A549 (cell line): ENCODE results near the gene ADGRB2. TPM values are rescaled to one million over a fixed set of nuclear protein-coding genes. Genes with fewer than 3 reads are reported as not detected.

Source experiments
- ATAC-seq, 2 experiments: fragments of 200-7000 bp in 1 of 2; fragments of >200 bp in 1 of 2; cut with Nextera tagmentation in 1 of 2; cut with Tn5 transposase in 1 of 2; 3 replicates each; pipeline versions ENCODE4 v1.8.0 to v1.9.1; 2018 to 2020; ENCODE audit warnings: mild to moderate bottlenecking in 1 of 2, moderate library complexity in 1 of 2
- CTCF ChIA-PET: fragments of 300-600 bp; sonication (Branson Sonifier 250); formaldehyde crosslinking; extraction: SDS; loops from one replicate; lab custom pipeline; 2021; ENCODE audit warnings: antibody characterized with exemption, inconsistent platforms; lab: Yijun Ruan, JAX
- POLR2A ChIA-PET: fragments of 350-600 bp; formaldehyde crosslinking; extraction: SDS; loops from one replicate; lab custom pipeline; 2021; ENCODE audit warnings: antibody characterized with exemption, inconsistent platforms; lab: Yijun Ruan, JAX
- DNase-seq, 2 experiments: peaks; one replicate each; pipeline versions ENCODE4 v3.0.0 to v3.0.0-alpha.2; 2011 to 2016; ENCODE audit warnings: low read depth in 1 of 2, low spot score in 1 of 2
- FAIRE-seq: peaks from 2 replicates; lab custom pipeline; 2011; peaks lifted over from hg19 to GRCh38; lab: Jason Lieb, UNC
- H3K27ac ChIP-seq, 2 experiments: fragments of >200 bp; sonication (Bioruptor Twin); formaldehyde crosslinking; 3 replicates each; pipeline ENCODE4 v1.5.1; 2016 to 2017
- H3K4me1 ChIP-seq: fragments of >200 bp; sonication (Bioruptor Twin); formaldehyde crosslinking; 3 replicates; pipeline ENCODE4 v1.6.1; 2016
- H3K4me2 ChIP-seq: fragments of >200 bp; sonication (Bioruptor Twin); formaldehyde crosslinking; 3 replicates; pipeline ENCODE4 v1.6.1; 2016
- H3K4me3 ChIP-seq: fragments of >200 bp; sonication (Bioruptor Twin); formaldehyde crosslinking; 3 replicates; pipeline ENCODE4 v1.5.1; 2016
- H3K9me3 ChIP-seq: fragments of >200 bp; sonication (Bioruptor Twin); formaldehyde crosslinking; 3 replicates; pipeline ENCODE4 v1.6.1; 2016
- CBX2 ChIP-seq: fragments of 200-600 bp; sonication (generic); IDR thresholded peaks from 2 replicates; pipeline ENCODE4 v1.6.1; 2016; ENCODE audit warnings: low read depth, mild to moderate bottlenecking, borderline replicate concordance
- CHD2 ChIP-seq: fragments of 150-350 bp; IDR thresholded peaks from 2 replicates; pipeline ENCODE4 v1.6.1; 2014; ENCODE audit warnings: low read length; ENCODE audit not compliant: partially characterized antibody
- CHD4 ChIP-seq: fragments of 200-600 bp; sonication (generic); IDR thresholded peaks from 2 replicates; pipeline ENCODE4 v1.6.1; 2016; ENCODE audit warnings: antibody characterized with exemption, mild to moderate bottlenecking, borderline replicate concordance
- CTCF ChIP-seq: fragments of >200 bp; sonication (Bioruptor Twin); formaldehyde crosslinking; IDR thresholded peaks from 3 replicates; pipeline ENCODE4 v1.5.1; 2016
- EHF ChIP-seq: fragments of 250-450 bp; sonication (Bioruptor Pico); IDR thresholded peaks from 2 replicates; pipeline ENCODE4 v1.5.0; 2020; ENCODE audit warnings: mild to moderate bottlenecking
- ESRRA ChIP-seq: fragments of 150-350 bp; IDR thresholded peaks from 2 replicates; pipeline ENCODE4 v1.6.1; 2014; ENCODE audit warnings: mild to moderate bottlenecking, low read length, borderline replicate concordance
- FOSL2 ChIP-seq, 2 experiments: fragments of 450-650 bp in 1 of 2; fragments of >200 bp in 1 of 2; sonication (Bioruptor Twin) in 1 of 2; formaldehyde crosslinking; IDR thresholded peaks; 2 replicates each; pipeline versions ENCODE4 v1.5.0 to v1.6.1; 2016 to 2020; ENCODE audit warnings: mild to moderate bottlenecking in 1 of 2, moderate library complexity in 1 of 2
- HMGXB4 ChIP-seq: fragments of 250-450 bp; sonication (Bioruptor Pico); IDR thresholded peaks from 2 replicates; pipeline ENCODE4 v1.5.0; 2021; ENCODE audit warnings: mild to moderate bottlenecking, moderate library complexity, borderline replicate concordance
- HOXB5 ChIP-seq: fragments of 250-450 bp; sonication (Bioruptor Pico); IDR thresholded peaks from 2 replicates; pipeline ENCODE4 v1.5.0; 2020; ENCODE audit warnings: mild to moderate bottlenecking, moderate library complexity
- JUN ChIP-seq, 2 experiments: fragments of >200 bp; sonication (Bioruptor Twin); formaldehyde crosslinking; IDR thresholded peaks; 2 replicates in 1 of 2; 3 replicates in 1 of 2; pipeline ENCODE4 v1.6.1; 2016 to 2017
- KDM1A ChIP-seq: fragments of 200-600 bp; sonication (generic); IDR thresholded peaks from 2 replicates; pipeline ENCODE4 v1.6.1; 2016; ENCODE audit warnings: low read depth, mild to moderate bottlenecking
- NPAS2 ChIP-seq: fragments of 250-450 bp; sonication (Bioruptor Pico); IDR thresholded peaks from 2 replicates; pipeline ENCODE4 v1.8.0; 2022; ENCODE audit warnings: mild to moderate bottlenecking, moderate library complexity, borderline replicate concordance
- NR3C1 ChIP-seq: fragments of >200 bp; sonication (Bioruptor Twin); formaldehyde crosslinking; IDR thresholded peaks from 3 replicates; pipeline ENCODE4 v1.6.1; 2017
- RARB ChIP-seq: fragments of 250-450 bp; sonication (Bioruptor Pico); IDR thresholded peaks from 2 replicates; pipeline ENCODE4 v1.8.0; 2021; ENCODE audit warnings: mild to moderate bottlenecking, moderate library complexity
- RFX5 ChIP-seq: fragments of 450-650 bp; IDR thresholded peaks from 2 replicates; pipeline ENCODE4 v1.7.1; 2014; ENCODE audit warnings: antibody characterized with exemption, mild to moderate bottlenecking, moderate library complexity
- RNF2 ChIP-seq: fragments of 200-600 bp; sonication (generic); IDR thresholded peaks from 2 replicates; pipeline ENCODE4 v1.6.1; 2016; ENCODE audit warnings: low read depth, mild to moderate bottlenecking, antibody characterized with exemption, moderate library complexity, borderline replicate concordance
- ZFP36 ChIP-seq: fragments of 450-650 bp; IDR thresholded peaks from 2 replicates; pipeline ENCODE4 v1.6.1; 2014; ENCODE audit warnings: borderline replicate concordance; ENCODE audit not compliant: partially characterized antibody
- ZSCAN20 ChIP-seq: fragments of 250-450 bp; sonication (Bioruptor Pico); IDR thresholded peaks from 2 replicates; pipeline ENCODE4 v1.8.0; 2022; ENCODE audit warnings: mild to moderate bottlenecking, moderate library complexity
- WGBS: methylation state at CpG from one replicate; pipeline ENCODE4 v1.1.6; 2017; ENCODE audit errors: missing lambda C conversion rate; 5-methylcytosine and 5-hydroxymethylcytosine counted together
- polyA plus RNA-seq, 4 experiments: library from polyadenylated mRNA; depleted of rRNA in 3 of 4; stranded (reverse); fragments of >200 nt; fragmentation: RNase III in 1 of 4; extraction: RNeasy Plus Mini Kit Qiagen cat#74134 plus additional on column Dnase treatment in 1 of 4; gene quantifications; 2 replicates in 3 of 4; 3 replicates in 1 of 4; pipeline ENCODE4 v1.2.3, GENCODE V29; 2011 to 2017
- TF ChIP-seq, protein P1 (sequence below): fragments of >200 bp; sonication (Bioruptor Twin); formaldehyde crosslinking; IDR thresholded peaks from 3 replicates; pipeline ENCODE4 v1.6.1; 2016

Gene ADGRB2
- polyA plus RNA-seq, 2 of the 4 experiments (the other 2 are of a cell fraction) = 2.3 to 6.6 TPM

- no peaks in the 10 kb centered on the region for H3K4me1 ChIP-seq
- no peak overlapping the region for H3K27ac ChIP-seq
- CTCF ChIA-PET = interaction anchor here (0.6 to 18.6 kb wide), 6 partner anchors 11 to 288 kb away, joined by 3 to 242 read pairs (median 3); partner anchors contain the start of gene ADGRB2
- no peak for FAIRE-seq
- POLR2A ChIA-PET = no interaction called here
- TF ChIP-seq HMGXB4 (CRISPR knock-in tag) = no peak
- TF ChIP-seq EHF (CRISPR knock-in tag) = no peak
- no peak for TF ChIP-seq CBX2
- no peak for TF ChIP-seq JUN (IDR thresholded peaks at IDR 0.05)
- TF ChIP-seq RFX5 = no peak
- TF ChIP-seq CHD4 = no peak
- TF ChIP-seq ZSCAN20 (CRISPR knock-in tag) = no peak
- no peak for TF ChIP-seq FOSL2 (IDR thresholded peaks at IDR 0.05)
- no peak for TF ChIP-seq FOSL2 (CRISPR knock-in tag; IDR thresholded peaks at IDR 0.05)
- TF ChIP-seq NPAS2 (CRISPR knock-in tag) = no peak
- TF ChIP-seq, protein P1, sequence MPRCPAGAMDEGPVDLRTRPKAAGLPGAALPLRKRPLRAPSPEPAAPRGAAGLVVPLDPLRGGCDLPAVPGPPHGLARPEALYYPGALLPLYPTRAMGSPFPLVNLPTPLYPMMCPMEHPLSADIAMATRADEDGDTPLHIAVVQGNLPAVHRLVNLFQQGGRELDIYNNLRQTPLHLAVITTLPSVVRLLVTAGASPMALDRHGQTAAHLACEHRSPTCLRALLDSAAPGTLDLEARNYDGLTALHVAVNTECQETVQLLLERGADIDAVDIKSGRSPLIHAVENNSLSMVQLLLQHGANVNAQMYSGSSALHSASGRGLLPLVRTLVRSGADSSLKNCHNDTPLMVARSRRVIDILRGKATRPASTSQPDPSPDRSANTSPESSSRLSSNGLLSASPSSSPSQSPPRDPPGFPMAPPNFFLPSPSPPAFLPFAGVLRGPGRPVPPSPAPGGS = no peak
- TF ChIP-seq HOXB5 (CRISPR knock-in tag) = no peak
- TF ChIP-seq ZFP36 = no peak
- TF ChIP-seq NR3C1 = no peak
- no peak for TF ChIP-seq RNF2
- no peak for TF ChIP-seq KDM1A
- TF ChIP-seq, all 56 proteins: peak for 0
- no peak overlapping the region for H3K4me2 ChIP-seq
- DNase-seq (no peak), ATAC-seq (no peak)
- no peaks in the 10 kb centered on the region for H3K9me3 ChIP-seq
- no peak overlapping the region for H3K4me3 ChIP-seq
- 70% methylated on average over 10 of the region's 10 CpGs for WGBS
Measured at GRCh38 chr1:31775210-31775999, 11.3 kb upstream of the ADGRB2 start.

DNA sequence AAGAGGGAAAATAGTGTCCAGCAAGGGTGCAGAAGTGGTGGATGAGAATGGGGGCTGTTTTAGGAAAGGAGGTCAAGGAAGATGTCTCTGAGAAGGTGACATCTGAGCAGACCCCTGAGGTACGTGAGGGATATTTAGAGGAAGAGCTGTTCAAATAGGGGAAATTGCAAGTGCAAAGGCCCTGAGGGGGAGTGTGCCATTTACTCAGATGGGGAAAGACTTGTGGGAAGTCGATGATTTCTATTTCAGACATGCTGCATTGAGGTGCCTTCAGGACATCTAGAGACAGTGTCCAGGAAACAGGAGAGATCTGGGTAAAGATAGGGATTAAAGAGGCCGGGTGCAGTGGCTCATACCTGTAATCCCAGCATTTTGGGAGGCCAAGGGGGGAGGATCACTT lies 10.4 kb upstream of the ADGRB2 start:
- no peak for ATAC-seq
- Histone ChIP-seq H3K4me3 (no peak overlapping the region), H3K27ac (no peak overlapping the region), H3K4me1 (peaks cover 8% of the 10 kb centered on the region)
- FAIRE-seq = no peak
- WGBS = 54% methylated on average over 3 of the region's 3 CpGs
- TF ChIP-seq CTCF (no peak), CHD2 (no peak), RARB (CRISPR knock-in tag) (no peak), ESRRA (no peak)
- TF ChIP-seq, all 56 proteins: peak for 0
- POLR2A ChIA-PET = no interaction called here
- DNase-seq = no peak
- CTCF ChIA-PET = no interaction called here
- Histone ChIP-seq H3K9me3 (no peaks in the 10 kb centered on the region), H3K4me2 (no peak overlapping the region)
